UCSD-AML1 (cell line): Measurements from ENCODE around the gene SPEN.
"Not testable (repeated sequence)": the region's sequence is repeated elsewhere in the genome, so short reads cannot be mapped to it uniquely, and the experiment has no call there.

ENCODE experiments used
- DNase-seq: peaks from one replicate; lab custom pipeline; 2025; ENCODE audit not compliant: unreplicated experiment; lab: John Stamatoyannopoulos, UW

The SPEN gene

DNA sequence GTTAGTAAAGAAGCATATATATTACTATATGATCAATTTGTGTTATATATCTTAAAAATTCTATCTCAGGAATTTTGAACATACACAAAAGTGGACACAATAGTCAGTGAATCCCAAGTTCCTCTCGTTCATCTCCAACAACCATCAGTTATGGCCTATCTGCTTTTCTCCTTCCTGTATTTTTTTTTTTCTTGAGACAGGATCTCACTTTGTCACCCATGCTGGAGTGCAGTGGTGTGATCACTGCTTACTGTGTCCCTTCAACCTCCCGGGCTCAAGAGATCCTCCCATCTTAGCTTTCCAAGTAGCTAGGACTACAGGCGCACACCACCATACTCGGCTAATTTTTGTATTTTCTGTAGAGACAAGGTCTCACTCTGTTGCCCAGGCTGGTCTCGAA lies 9.4 kb downstream of the SPEN start:
- no peak for DNase-seq

GRCh38 chr1:15858069-15858670 lies 10.7 kb downstream of the SPEN start:
- no peak for DNase-seq

- no peak for DNase-seq
Observed at GRCh38 chr1:15858672-15859372, 11.3 kb downstream of the SPEN start.

DNA sequence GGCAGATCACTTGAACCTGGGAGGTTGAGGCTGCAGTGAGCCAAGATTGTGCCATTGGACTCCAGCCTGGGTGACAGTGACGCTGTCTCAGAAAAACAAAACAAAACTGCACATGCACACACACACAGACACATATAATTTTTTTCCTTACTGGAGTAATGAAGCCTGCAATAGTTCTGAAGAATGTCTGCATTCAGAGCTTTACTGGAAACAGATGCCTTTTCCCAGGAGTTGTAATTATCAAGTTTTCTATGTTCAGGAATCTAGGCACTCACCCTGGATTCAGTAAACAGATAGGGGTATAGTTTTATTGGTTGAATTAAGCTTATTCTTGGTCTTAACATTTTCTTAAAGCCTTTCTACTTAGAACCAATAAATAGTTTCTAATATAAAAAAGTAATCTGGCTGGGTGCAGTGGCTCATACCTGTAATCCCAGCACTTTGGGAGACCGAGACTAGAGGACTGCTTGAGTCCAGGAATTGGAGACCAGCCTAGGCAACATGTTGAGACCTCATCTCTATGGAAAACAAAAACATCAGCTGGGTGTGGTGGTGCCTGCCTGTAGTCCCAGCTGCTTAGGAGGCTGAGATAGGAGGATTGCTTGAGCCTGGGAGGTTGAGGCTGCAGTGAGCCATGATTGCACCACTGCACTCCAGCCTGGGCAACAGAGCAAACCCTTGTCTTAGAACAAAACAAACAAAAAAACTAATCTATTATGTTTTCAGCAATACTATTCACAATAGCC lies 15.8 kb downstream of the SPEN start:
- no peak for DNase-seq

DNA sequence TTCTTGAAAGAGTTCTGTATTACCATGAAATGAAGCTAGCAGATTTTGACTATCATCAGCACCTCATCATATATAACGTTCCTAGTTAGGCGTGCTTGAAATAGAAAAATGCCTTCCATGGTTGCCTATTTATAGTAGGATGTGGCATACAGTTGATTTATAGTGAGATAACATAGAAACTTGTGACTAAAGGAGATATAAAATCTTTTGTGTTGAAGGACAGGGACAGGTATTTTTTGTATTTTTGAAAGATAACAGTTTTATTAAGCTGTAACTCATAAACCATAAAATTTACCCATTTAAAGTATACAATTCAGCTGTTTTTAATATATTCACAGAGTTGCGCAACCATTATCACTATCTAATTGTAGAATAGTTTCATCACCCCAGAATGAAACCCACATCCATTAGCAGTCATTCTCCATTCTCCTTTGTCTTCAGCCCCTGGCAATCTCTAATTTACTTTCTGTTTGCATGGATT lies 19.3 kb downstream of the SPEN start:
- no peak for DNase-seq

- DNase-seq: no peak
Observed at GRCh38 chr1:15867288-15867687, 19.8 kb downstream of the SPEN start.

DNA sequence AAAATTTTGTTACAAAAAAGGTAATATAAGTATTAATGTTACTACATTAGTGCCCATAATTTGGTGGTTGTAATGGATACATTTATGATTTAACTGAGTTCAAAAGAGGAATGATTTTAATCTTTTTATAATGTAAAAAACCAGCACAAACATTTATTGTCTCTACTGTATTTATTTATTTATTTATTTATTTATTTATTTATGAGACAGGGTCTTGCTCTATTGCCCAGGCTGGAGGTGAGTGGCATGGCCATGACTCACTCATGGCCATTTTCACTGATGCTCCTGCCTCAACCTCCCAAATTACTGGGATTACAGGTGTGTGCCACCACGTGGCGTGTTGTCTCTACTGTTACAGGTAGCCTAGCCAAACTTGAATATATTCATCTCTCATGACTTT lies 21.9 kb downstream of the SPEN start:
- DNase-seq: no peak

- DNase-seq: no peak
Observed at GRCh38 chr1:15870421-15870820, 22.9 kb downstream of the SPEN start.

DNA sequence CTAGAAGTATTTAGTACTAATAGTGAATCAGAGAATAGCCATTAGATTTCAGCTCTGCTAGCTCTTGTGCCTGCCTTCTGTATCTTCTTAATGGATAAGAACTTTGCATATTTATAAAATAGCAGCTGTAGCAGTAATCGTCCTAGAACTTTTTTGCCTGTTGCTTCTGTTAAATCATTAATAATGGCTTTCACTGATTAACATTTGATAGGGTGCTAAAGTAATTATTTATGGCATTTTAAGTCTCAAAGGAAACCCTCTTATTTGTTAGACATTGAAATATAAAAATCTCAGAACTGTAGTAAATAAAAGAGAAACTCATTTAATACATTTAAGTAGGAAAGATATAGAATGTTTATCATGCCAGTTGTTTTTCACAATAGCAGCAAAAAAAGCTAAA lies 27.0 kb downstream of the SPEN start:
- DNase-seq: no peak

DNA sequence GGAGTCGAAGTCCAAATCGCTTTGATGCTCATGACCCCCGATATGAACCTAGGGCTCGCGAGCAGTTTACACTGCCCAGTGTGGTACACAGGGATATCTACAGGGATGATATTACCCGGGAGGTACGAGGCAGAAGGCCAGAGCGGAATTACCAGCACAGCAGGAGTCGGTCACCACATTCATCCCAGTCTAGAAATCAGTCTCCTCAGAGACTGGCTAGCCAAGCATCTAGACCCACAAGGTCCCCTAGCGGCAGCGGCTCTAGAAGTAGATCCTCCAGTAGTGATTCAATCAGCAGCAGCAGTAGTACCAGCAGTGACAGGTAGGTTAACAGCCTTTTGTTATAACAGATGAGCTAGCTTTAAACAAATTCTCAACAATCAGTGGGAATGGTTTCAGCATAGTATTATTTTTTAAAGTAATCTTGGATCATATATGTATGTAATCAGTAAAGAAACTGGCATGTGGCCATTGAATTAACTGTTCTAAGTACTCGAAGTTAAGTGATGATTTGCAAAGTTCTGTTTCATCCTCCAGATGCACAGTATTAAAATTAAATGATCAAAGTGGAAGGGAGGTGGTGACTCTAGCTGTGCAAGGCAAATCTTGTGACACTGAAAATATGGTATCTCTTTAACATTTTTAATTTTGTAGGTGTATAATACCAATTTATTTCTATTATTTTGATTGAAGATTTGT lies 29.0 kb downstream of the SPEN start:
- no peak for DNase-seq

GRCh38 chr1:15881961-15882360 lies 34.5 kb downstream of the SPEN start:
- DNase-seq: no peak

- no peak for DNase-seq
Observed at GRCh38 chr1:15882665-15883064, 35.2 kb downstream of the SPEN start.

DNA sequence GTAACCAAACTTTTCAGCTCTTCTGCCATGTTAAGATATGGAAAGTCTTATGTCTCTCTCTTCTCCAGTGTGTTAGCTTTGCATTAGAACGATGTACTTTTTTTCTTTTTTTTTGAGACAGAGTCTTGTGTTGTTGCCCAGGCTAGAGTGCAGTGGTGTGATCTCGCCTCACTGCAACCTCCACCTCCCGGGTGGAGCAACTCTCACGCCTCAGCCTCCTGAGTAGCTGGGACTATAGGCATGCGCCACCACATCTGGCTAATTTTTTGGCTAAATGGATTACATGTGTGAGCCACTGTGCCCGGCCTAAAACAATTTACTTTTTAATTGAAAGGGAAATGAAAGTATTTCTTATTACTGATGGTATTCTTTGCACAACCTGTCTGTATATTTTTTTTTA lies 35.8 kb downstream of the SPEN start:
- DNase-seq: no peak

GRCh38 chr1:15884477-15884876 lies 37.0 kb downstream of the SPEN start:
- DNase-seq: no peak

- no peak for DNase-seq
Observed at GRCh38 chr1:15885269-15885668, 37.8 kb downstream of the SPEN start.

DNA sequence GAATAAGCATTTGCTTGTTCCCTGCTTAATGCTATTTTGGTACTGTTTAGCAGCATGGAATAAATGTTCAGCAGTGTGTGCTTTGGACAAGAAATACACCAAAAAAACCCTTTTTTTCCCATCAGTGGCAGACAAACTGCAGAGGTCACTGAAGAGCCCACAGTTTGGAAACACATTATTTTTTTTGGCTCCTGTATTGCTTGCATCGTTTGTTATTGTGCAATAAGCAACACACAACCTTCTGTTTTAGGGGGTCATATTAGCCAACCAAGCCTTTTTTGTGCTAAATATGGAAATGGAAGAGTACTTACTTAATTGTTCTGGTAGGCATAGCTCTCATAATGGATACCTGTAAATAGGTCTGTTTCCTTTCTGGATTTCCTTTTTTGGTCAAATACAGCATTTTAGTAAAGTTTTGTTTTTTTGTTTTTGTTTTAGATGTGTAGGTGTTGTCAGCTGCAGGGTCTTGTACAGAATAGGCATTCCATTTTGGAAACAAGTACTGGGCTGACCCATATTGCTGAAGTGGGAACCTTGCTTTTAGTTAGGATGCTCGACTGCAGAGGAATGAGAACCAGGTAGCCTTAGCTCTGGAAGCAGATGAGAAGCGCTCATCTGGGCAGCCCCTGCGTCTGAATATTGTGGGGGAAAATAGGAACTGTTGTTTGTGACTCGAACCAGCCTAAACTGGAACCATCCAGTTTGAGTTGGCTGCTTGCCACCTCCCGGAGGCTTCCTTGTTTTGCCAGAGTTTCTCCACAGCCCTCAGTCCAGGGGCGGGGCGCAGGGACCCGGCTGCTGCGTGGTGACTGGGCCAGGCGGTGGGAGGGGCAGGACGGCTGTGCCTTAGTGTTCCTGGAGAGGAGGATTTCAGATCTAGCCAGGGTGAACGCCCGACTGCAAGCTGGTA lies 38.4 kb downstream of the SPEN start:
- DNase-seq: peak; percentile 94

DNA sequence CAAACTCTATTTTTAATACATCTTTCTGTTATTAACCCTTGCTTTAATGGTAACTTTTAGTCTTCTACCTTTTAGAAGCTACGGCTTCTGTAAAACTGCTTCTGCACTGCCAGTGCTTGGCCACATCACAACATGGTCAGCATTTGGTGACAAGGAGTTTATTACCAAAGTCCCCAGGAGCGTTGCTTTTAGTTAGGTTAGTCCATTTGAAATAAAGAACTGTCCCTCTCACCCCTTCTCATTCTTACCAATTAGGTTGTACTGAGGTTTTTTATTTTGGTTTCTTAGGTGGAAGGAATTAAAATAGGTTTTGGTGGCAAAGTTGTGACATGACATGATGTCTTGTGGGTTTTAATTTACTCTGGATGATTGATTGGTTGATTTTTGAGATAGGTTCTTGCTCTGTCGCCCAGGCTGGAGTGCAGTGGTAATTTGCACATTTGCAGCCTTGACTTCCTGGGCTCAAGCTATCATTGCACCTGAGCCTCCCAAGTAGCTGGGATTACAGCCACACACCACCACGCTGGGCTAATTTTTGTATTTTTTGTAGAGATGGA lies 39.2 kb downstream of the SPEN start:
- no peak for DNase-seq

DNA sequence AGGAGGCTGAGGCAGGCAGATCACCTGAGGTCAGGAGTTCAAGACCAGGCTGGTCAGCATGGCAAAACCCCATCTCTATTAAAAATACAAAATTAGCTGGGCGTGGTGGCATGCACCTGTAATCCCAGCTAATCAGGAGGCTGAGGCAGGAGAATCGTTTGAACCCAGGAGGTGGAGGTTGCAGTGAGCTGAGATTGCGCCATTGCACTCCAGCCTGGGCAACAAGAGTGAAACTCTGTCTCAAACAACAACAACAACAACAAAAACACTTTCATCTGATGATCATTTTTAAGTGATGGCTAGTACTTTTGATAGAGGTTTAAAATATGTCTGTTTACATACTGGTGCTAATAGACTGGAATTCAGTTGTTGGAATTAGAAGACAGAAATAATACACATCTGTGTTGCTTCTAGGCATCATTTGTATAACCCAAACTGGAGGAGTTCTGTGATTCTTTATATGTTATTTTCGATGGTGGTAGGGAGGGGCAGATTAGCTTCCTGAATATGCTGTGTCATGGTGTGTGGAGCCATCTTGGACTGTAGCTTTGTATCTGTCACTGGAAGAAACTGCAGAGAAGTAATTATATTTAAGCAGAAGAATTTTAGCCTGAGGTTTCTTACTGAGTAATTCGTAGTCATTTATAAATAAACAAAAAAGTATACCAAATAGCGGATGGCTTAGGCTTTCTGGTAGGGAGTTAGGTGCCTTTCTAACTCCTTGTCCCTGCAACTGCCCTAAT lies 45.5 kb downstream of the SPEN start:
- DNase-seq: not testable (repeated sequence)

GRCh38 chr1:15895233-15895632 lies 47.7 kb downstream of the SPEN start:
- no peak for DNase-seq
